ENCODE data around the gene TBC1D32.
"Not testable (repeated sequence)": the region's sequence is repeated elsewhere in the genome, so short reads cannot be mapped to it uniquely, and the experiment has no call there.

DNA sequence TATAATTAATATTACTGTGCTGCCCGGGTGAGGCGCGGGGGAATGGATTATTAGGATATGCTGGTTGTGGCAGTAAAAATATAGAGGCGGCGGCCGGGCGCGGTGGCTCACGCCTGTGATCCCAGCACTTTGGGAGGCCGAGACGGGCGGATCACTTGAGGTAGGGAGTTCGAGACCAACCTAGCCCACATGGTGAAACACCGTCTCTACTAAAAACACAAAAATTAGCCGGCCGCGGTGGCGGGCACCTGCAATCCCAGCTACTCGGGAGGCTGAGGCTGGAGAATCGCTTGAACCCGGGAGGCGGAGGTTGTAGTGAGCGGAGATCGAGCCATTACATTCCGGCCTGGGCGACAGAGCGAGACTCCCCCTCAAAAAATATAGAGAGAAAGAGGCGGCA, 586 bp downstream of the TBC1D32 start:
- not testable (repeated sequence) for TF ChIP-seq EZH2 (IDR thresholded peaks at IDR 0.05; ENCODE audit: borderline replicate concordance, low read length)
- TF ChIP-seq, protein P1, sequence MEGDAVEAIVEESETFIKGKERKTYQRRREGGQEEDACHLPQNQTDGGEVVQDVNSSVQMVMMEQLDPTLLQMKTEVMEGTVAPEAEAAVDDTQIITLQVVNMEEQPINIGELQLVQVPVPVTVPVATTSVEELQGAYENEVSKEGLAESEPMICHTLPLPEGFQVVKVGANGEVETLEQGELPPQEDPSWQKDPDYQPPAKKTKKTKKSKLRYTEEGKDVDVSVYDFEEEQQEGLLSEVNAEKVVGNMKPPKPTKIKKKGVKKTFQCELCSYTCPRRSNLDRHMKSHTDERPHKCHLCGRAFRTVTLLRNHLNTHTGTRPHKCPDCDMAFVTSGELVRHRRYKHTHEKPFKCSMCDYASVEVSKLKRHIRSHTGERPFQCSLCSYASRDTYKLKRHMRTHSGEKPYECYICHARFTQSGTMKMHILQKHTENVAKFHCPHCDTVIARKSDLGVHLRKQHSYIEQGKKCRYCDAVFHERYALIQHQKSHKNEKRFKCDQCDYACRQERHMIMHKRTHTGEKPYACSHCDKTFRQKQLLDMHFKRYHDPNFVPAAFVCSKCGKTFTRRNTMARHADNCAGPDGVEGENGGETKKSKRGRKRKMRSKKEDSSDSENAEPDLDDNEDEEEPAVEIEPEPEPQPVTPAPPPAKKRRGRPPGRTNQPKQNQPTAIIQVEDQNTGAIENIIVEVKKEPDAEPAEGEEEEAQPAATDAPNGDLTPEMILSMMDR (IDR thresholded peaks at IDR 0.05; ENCODE audit: low read length): not testable (repeated sequence)

All from OCI-LY1 (cell line).